Stomach (tissue), 9 donors: ENCODE data around the gene SYNJ2BP. TPM values are rescaled to one million over a fixed set of nuclear protein-coding genes. Genes with fewer than 3 reads are reported as not detected.
"Not testable (repeated sequence)": the region's sequence is repeated elsewhere in the genome, so short reads cannot be mapped to it uniquely, and the experiment has no call there.

Source experiments
- DNase-seq, 2 donors: peaks; one replicate each; pipeline versions ENCODE4 v3.0.0 to v3.0.0-alpha.2; 2013 to 2019
- H3K27ac ChIP-seq, 5 donors: fragments of 200-600 bp in 4 of 5; sonication (generic) in 4 of 5; one replicate each; pipeline ENCODE4 v1.5.1; 2013 to 2019; ENCODE audit warnings: mild to moderate bottlenecking in 1 of 5, moderate library complexity in 1 of 5
- H3K27me3 ChIP-seq, 3 donors: fragments of 200-600 bp; sonication (generic); one replicate each; pipeline ENCODE4 v1.5.1; 2017 to 2019; ENCODE audit warnings: mixed run types in 1 of 3
- H3K36me3 ChIP-seq, 4 donors: fragments of 200-600 bp; sonication (generic); 1 replicate in 3 of 4; 2 replicates in 1 of 4; pipeline ENCODE4 v1.5.1; 2016 to 2019
- H3K4me1 ChIP-seq, 4 donors: fragments of 200-600 bp; sonication (generic); one replicate each; pipeline ENCODE4 v1.5.1; 2016 to 2019
- H3K4me3 ChIP-seq, 4 donors: fragments of 200-600 bp; sonication (generic) in 3 of 4; one replicate each; pipeline ENCODE4 v1.5.1; 2016 to 2019; ENCODE audit warnings: mild to moderate bottlenecking in 1 of 4
- H3K9me3 ChIP-seq, 4 donors: fragments of 200-600 bp; sonication (generic); one replicate each; pipeline ENCODE4 v1.5.1; 2016 to 2019
- CTCF ChIP-seq, 7 experiments: fragments of 450-650 bp in 4 of 7; fragments of 200-600 bp in 3 of 7; sonication (generic) in 3 of 7; IDR thresholded peaks; one replicate each; pipeline ENCODE4 v1.5.1; 2016 to 2019; ENCODE audit warnings: antibody characterized with exemption in 7 of 7, control low read depth in 2 of 7, mild to moderate bottlenecking in 1 of 7
- EP300 ChIP-seq: sonication (generic); formaldehyde crosslinking; IDR thresholded peaks from one replicate; pipeline ENCODE4 v1.6.1; 2017; ENCODE audit warnings: antibody characterized with exemption
- POLR2A ChIP-seq, 4 donors: fragments of 450-650 bp; IDR thresholded peaks; one replicate each; pipeline ENCODE4 v1.6.1; 2016; ENCODE audit warnings: antibody characterized with exemption in 4 of 4, control low read depth in 2 of 4, mild to moderate bottlenecking in 1 of 4, moderate library complexity in 1 of 4
- POLR2AphosphoS5 ChIP-seq, 3 donors: sonication (generic); formaldehyde crosslinking; IDR thresholded peaks; one replicate each; pipeline ENCODE4 v1.6.1; 2016; ENCODE audit warnings: antibody characterized with exemption in 3 of 3
- WGBS, 5 donors: extraction: QIAGEN DNeasy Blood & Tissue Kit in 3 of 5; methylation state at CpG; one replicate each; pipeline versions ENCODE4 v1.1.5 to v1.1.7; 2013 to 2018; 5-methylcytosine and 5-hydroxymethylcytosine counted together
- intact Hi-C: fragments of 100-400 bp; cut with DNase I; formaldehyde crosslinking; loops from one replicate; pipeline ENCODE4 v1.15.1; 2023; ENCODE audit warnings: low total_unique reads
- polyA plus RNA-seq, 3 donors: library from polyadenylated mRNA; stranded (reverse); fragments of 200-250 nt; gene quantifications; one replicate each; pipeline ENCODE4 v1.2.3, GENCODE V29; 2013
- total RNA-seq, 5 donors: library from RNA; depleted of rRNA; stranded (reverse); fragments of >200 nt; gene quantifications; one replicate each; pipeline versions ENCODE4 v1.1.0 to v1.2.3, GENCODE V29; 2014 to 2016
- donor health status: healthy with polysubstance abuse.
- donor health status: Bipolar disorder and iron deficiency.
- donor health status: healthy.

Gene SYNJ2BP
- total and polyA plus RNA-seq, 8 donors, result 10.2 to 44.6 (median 19.8) TPM

DNA sequence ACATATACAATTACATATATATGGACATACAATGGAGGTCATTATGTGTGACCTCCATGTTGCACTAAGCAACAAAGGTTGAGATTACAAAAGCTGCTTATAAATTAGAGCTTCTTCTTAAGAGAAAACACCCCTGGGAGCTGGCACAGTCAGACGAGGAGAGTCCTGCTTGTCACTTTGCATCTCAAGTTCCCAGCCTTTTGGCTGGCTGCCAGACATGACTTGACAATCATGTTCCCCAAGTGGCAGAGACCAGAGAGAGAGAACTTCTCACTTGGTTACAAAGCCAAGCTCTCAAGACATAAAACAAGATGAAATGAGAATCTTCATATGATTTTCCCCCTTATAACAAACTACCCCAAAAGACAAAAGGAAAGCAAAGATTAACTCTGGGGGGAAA, 8.5 kb upstream of the SYNJ2BP start:
- peak in 1 of 2 donors; percentile 27 for DNase-seq
- intact Hi-C loops, result no loop called here
- no peak overlapping the region for H3K27ac ChIP-seq
- 0 to 18% (median 12%) methylated on average over 1 of the region's 1 CpG for WGBS, 5 donors
- no peaks in the 10 kb centered on the region for H3K27me3 ChIP-seq
- H3K4me3 ChIP-seq, result no peak overlapping the region
- no peaks in the 10 kb centered on the region for H3K36me3 ChIP-seq
- peaks cover 0 to 18% (median 0%) of the 10 kb centered on the region in 4 donors for H3K9me3 ChIP-seq
- no peak for TF ChIP-seq EP300
- TF ChIP-seq POLR2A (IDR thresholded peaks at IDR 0.05), result no peak
- no peak for TF ChIP-seq POLR2AphosphoS5 (IDR thresholded peaks at IDR 0.05)
- TF ChIP-seq CTCF (IDR thresholded peaks at IDR 0.05), result no peak
- H3K4me1 ChIP-seq, result no peaks in the 10 kb centered on the region

DNA sequence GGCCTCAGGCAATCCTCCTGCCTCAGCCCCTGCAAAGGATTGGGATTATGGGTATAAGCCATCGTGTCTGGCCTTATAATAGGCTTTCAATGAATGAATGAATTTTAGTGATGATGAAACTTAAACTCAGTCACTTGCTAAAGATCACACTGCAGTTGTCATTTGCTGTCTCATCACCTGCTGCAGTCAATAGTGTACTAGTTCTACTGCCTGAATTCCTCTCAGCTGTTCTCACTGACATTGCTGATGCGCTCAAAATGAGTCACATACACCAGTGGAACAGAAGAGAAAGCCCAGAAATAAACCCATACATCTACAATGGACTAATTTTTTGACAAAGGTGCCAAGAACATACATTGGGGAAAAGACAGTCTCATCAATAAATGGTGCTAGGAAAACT, 5.6 kb upstream of the SYNJ2BP start:
- no peak for TF ChIP-seq EP300
- TF ChIP-seq POLR2A (IDR thresholded peaks at IDR 0.05), result no peak
- TF ChIP-seq CTCF (IDR thresholded peaks at IDR 0.05), result no peak
- no peak for TF ChIP-seq POLR2AphosphoS5 (IDR thresholded peaks at IDR 0.05)
- Histone ChIP-seq H3K27ac (no peak overlapping the region), H3K4me3 (no peak overlapping the region), H3K36me3 (no peaks in the 10 kb centered on the region), H3K9me3 (peaks cover 0 to 11% (median 0%) of the 10 kb centered on the region in 4 donors), H3K27me3 (no peaks in the 10 kb centered on the region), H3K4me1 (no peaks in the 10 kb centered on the region)
- no peak for DNase-seq
- WGBS, 5 donors, result 78 to 95% (median 92%) methylated on average over 2 of the region's 2 CpGs
- intact Hi-C loops, result no loop called here

GRCh38 chr14:70419270-70419931, 2.5 kb upstream of the SYNJ2BP start:
- H3K36me3 ChIP-seq, intact Hi-C loops: not testable (repeated sequence)
- WGBS, 5 donors, result 61 to 68% (median 62%) methylated on average over 4 of the region's 4 CpGs

DNA sequence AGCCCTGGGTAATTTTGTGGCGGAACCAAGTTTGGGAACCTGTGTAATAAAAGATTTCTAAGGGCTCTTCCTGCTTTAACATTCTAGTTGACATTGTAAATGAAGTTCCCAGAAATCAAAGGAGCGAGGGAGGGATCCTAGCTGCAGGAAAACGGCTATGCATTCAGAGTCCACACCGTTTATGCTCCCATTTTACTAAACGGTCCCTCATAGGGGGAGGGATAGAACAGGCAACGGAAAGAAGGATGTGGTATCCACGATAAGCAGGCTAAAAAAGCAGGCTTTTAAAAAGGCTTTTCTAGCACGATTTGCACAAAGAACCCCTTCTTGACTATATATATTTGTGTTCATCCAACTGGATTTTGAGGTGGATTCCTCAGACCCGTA, 559 bp downstream of the SYNJ2BP start:
- Histone ChIP-seq H3K4me1 (peaks cover 4 to 44% (median 22%) of the 10 kb centered on the region in 4 donors), H3K27ac (peak overlapping the region; percentile 59 to 91 (median 86)), H3K27me3 (no peaks in the 10 kb centered on the region), H3K4me3 (peak overlapping the region; percentile 48 to 92 (median 70)), H3K9me3 (no peaks in the 10 kb centered on the region), H3K36me3 (peaks cover 0 to 13% (median 2%) of the 10 kb centered on the region in 4 donors)
- TF ChIP-seq POLR2A (IDR thresholded peaks at IDR 0.05), result no peak
- no peak for TF ChIP-seq EP300
- intact Hi-C loops, result no loop called here
- DNase-seq, result peak in 1 of 2 donors; percentile 41
- 3 to 5% (median 3%) methylated on average over 9 of the region's 9 CpGs for WGBS, 5 donors

More at GRCh38 chr14:70419270-70419931, 2.5 kb upstream of the SYNJ2BP start:
- H3K4me1 ChIP-seq, result peaks cover 4 to 24% (median 17%) of the 10 kb centered on the region in 4 donors
- DNase-seq, H3K27ac ChIP-seq, H3K4me3 ChIP-seq, H3K27me3 ChIP-seq, H3K9me3 ChIP-seq: not testable (repeated sequence)

DNA sequence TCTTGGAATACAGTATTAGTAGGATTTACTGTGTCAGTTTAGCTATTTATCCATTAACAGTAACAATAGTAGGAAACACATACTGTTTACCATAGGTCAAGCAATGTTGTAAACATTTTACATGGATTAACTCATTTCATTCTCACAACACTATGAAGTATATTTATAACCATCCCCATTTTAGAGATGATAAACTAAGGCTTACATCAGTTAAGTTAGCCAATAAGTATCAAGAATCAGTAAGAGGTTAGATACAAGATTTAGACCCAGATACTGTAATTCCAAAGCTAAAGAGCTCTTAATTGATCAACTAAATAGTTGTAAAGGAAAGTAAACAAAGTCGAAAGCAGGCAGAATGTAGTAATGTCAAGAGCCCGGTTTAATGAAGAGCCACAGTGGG, 1.1 kb downstream of the SYNJ2BP start:
- 16 to 31% (median 17%) methylated on average over 2 of the region's 2 CpGs for WGBS, 5 donors
- TF ChIP-seq POLR2A (IDR thresholded peaks at IDR 0.05), result no peak
- TF ChIP-seq EP300, result no peak
- no peak for TF ChIP-seq CTCF (IDR thresholded peaks at IDR 0.05)
- no peak for TF ChIP-seq POLR2AphosphoS5 (IDR thresholded peaks at IDR 0.05)

More for the DNA sequence above, 1.1 kb downstream of the SYNJ2BP start:
- intact Hi-C loops, result no loop called here
- Histone ChIP-seq H3K27ac (peak overlapping the region in 2 of 5 donors; percentile 59 to 87), H3K4me3 (peak overlapping the region; percentile 48 to 92 (median 70)), H3K9me3 (no peaks in the 10 kb centered on the region), H3K27me3 (no peaks in the 10 kb centered on the region), H3K4me1 (peaks cover 4 to 44% (median 22%) of the 10 kb centered on the region in 4 donors), H3K36me3 (peaks cover 0 to 13% (median 2%) of the 10 kb centered on the region in 4 donors)
- DNase-seq, result no peak
